ENCODE data around the gene JCAD. TPM values are rescaled to one million over a fixed set of nuclear protein-coding genes. Genes with fewer than 3 reads are reported as not detected.
"Not testable (repeated sequence)": the region's sequence is repeated elsewhere in the genome, so short reads cannot be mapped to it uniquely, and the experiment has no call there.

Gene JCAD
- total RNA-seq, 2 donors from 2014 or later, result 0.02 to 0.05 TPM

GRCh38 chr10:29993319-29993915, 66.0 kb downstream of the JCAD start:
- ATAC-seq (no peak), DNase-seq (ENCODE audit: low spot score in 2 of 2) (no peak)
- Mint-ChIP-seq H3K9me3 (no peaks in the 10 kb centered on the region), H3K36me3 (no peaks in the 10 kb centered on the region), H3K27ac (no peak overlapping the region)

- Mint-ChIP-seq H3K36me3 (no peaks in the 10 kb centered on the region), H3K9me3 (no peaks in the 10 kb centered on the region), H3K27ac (no peak overlapping the region)
- DNase-seq (ENCODE audit: low spot score in 2 of 2) (no peak), ATAC-seq (no peak)
Observed at GRCh38 chr10:29992914-29993313, 66.5 kb downstream of the JCAD start.

DNA sequence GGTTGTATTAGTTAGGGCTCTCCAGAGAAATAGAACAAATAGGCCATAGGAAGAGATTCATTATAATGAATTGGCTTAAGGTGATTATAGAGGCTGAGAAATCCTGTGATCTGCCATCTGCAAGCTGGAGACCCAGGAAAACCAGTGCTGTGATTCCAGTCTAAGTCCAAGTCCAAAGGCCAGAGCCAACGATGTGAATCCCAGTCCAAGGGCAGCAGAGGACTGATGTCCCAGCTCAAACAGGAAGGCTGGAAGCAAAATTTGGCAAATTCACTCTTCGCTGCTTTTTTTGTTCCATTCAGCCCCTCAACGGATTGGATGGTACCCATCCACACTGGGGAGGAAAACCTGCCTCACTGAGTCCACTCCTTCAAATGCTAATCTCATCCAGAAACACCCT, 68.0 kb downstream of the JCAD start:
- Mint-ChIP-seq H3K27ac (no peak overlapping the region), H3K9me3 (no peaks in the 10 kb centered on the region), H3K36me3 (no peaks in the 10 kb centered on the region)
- DNase-seq (ENCODE audit: low spot score in 2 of 2), result no peak
- ATAC-seq, result no peak

GRCh38 chr10:29987471-29987870, 71.9 kb downstream of the JCAD start:
- no peak overlapping the region for H3K27ac Mint-ChIP-seq

DNA sequence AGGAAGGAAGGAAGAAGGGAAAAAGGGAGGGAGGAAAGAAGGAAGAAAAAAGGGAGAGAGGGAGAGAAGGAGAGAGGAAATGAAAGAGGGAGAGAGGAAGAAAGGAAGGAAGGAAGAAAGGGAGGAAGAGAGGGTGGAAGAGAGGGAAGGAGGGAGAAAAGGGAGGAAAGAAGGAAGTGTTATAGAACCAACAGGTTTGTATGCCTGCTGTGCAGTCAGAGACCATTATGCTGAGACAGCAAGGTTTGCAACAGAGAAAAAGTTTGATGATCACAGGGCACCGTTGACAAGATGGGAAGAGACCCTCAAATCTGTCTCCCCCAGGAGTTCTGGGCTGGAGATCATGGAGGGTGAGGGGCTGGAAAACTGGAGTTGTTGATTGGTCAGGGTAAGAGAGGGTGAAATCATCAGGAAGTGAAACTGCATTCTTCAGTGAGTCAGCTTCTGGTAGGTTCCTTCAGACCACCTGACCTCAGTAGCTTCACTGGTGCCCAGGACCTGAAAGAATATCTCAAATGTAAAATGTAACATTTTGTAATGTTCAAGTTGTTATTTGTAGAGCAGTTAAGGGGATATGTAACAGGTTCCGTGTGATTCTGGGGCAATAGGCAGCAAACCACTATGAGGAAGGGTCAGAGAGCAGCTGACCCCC, 76.3 kb downstream of the JCAD start:
- H3K27ac Mint-ChIP-seq, result no peak overlapping the region
- no peak for ATAC-seq

More at GRCh38 chr10:29987471-29987870, 71.9 kb downstream of the JCAD start:
- DNase-seq (ENCODE audit: low spot score in 2 of 2) (no peak), ATAC-seq (no peak)
- H3K36me3 Mint-ChIP-seq, result peaks cover 4 to 6% of the 10 kb centered on the region in 2 donors
- H3K9me3 Mint-ChIP-seq, result peaks cover 3 to 14% of the 10 kb centered on the region in 2 donors

DNA sequence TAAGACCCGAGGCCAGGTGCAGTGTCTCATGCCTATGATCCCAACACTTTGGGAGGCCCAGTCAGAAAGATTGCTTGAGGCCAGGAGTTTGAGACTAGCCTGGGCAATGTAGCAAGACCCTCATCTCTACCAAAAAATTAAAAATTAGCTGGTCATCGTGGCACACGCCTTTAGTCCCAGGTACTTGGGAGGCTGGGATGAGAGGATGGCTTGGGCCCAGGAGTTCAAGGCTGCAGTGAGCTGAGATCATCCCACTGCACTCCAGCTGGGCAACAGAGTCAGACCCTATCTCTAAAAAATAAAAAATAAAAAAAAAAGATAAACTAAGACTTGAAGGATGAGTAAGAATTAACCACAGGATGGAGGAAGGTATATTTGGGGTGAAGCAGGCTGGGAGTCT, 77.9 kb downstream of the JCAD start:
- ATAC-seq, result no peak

More for the DNA sequence above, 76.3 kb downstream of the JCAD start:
- DNase-seq (ENCODE audit: low spot score in 2 of 2), result no peak
- Mint-ChIP-seq H3K9me3 (peaks cover 10 to 18% of the 10 kb centered on the region in 2 donors), H3K36me3 (peaks cover 8 to 10% of the 10 kb centered on the region in 2 donors)

DNA sequence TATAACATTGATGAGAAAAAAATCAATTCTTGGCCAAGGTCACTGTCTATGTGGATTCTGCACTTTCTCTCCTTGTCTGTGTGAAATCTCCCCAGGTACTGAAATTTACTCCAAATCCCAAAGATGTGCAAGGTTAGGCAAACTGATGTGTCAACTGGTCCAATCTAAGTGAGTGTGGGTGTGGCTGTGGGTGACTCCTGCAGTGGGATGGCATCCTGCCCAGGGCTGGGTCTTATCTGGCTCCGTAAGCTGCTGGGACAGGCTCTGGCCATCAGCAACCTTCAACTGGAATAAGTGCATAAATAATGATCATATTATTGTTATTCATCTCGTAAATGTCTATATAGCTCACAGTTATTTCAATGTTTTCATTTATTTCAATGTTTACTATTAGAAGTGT, 79.3 kb downstream of the JCAD start:
- peaks cover 8 to 10% of the 10 kb centered on the region in 2 donors for H3K36me3 Mint-ChIP-seq
- H3K9me3 Mint-ChIP-seq, result peaks cover 10 to 16% of the 10 kb centered on the region in 2 donors
- no peak for ATAC-seq
- no peak overlapping the region for H3K27ac Mint-ChIP-seq
- DNase-seq (ENCODE audit: low spot score in 2 of 2), result no peak

More for the DNA sequence above, 77.9 kb downstream of the JCAD start:
- Mint-ChIP-seq H3K36me3 (peaks cover 8 to 10% of the 10 kb centered on the region in 2 donors), H3K27ac (no peak overlapping the region), H3K9me3 (peaks cover 10 to 18% of the 10 kb centered on the region in 2 donors)
- DNase-seq (ENCODE audit: low spot score in 2 of 2), result no peak

DNA sequence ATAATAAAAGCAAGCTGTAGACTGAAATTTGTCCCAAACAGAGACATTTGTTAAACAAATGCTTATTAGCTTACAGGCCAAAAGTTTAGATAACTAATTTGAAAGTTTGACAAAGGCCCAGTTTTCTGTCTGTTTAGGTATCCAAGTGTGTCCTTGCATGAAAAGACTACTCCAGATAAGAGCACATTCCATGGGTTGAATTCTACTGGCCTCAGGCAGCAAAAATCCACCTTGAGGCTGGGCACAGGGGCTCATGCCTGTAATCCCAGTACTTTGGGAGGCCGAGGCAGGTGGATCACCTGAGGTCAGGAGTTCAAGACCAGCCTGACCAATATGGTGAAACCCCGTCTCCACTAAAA, 80.0 kb downstream of the JCAD start:
- DNase-seq (ENCODE audit: low spot score in 2 of 2); H3K27ac Mint-ChIP-seq; ATAC-seq: not testable (repeated sequence)
- Mint-ChIP-seq H3K9me3 (peaks cover 14 to 16% of the 10 kb centered on the region in 2 donors), H3K36me3 (peaks cover 8 to 16% of the 10 kb centered on the region in 2 donors)

DNA sequence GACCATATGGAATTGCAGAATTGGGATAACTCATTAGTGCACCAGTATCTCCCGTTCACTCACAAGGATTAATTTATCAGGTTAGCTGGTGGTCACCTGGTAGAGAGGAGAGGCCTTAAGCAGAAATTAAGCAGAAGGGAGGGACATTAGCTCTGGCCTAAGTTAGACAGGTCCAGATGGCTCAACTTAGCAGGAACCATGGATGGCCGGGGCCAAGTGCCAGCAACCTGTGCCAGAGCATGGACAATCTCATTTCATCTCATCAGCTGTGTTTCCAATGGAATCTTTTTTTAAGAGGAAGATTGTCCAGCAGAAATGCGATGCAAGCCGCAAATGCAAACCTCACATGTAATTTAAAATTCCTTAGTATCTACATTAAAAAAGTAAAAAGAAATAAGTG, 82.2 kb downstream of the JCAD start:
- H3K27ac Mint-ChIP-seq, result no peak overlapping the region
- H3K9me3 Mint-ChIP-seq, result peaks cover 5 to 10% of the 10 kb centered on the region in 2 donors
- ATAC-seq, result no peak
- DNase-seq (ENCODE audit: low spot score in 2 of 2), result no peak
- H3K36me3 Mint-ChIP-seq, result peaks cover under 1 to 12% of the 10 kb centered on the region in 2 donors

DNA sequence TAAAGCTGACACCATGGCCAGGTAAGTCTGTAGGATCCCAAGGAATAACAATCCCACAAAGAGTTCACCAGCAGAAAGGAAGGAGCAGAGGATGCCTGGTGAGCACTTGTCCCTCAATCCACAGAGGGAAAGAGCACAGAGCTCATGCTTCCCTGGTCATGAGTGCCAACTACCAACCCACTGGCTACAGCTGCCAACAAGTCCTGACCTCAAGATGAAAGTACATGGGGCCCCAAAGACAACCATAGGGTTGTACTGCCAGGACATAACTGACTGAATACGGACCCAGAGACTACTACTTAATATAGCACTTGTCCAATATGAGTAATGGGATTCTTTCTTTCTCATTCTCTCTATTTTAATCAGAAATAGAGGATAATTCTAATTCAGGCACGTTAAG, 83.3 kb downstream of the JCAD start:
- Mint-ChIP-seq H3K36me3 (peaks cover 0 to 11% of the 10 kb centered on the region in 2 donors), H3K9me3 (peaks cover 4 to 6% of the 10 kb centered on the region in 2 donors), H3K27ac (no peak overlapping the region)
- DNase-seq (ENCODE audit: low spot score in 2 of 2) (no peak), ATAC-seq (no peak)

GRCh38 chr10:29974773-29975172, 84.6 kb downstream of the JCAD start:
- Mint-ChIP-seq H3K27ac (no peak overlapping the region), H3K36me3 (peaks cover 0 to 11% of the 10 kb centered on the region in 2 donors), H3K9me3 (peaks cover 4 to 6% of the 10 kb centered on the region in 2 donors)
- DNase-seq (ENCODE audit: low spot score in 2 of 2), result no peak
- no peak for ATAC-seq

DNA sequence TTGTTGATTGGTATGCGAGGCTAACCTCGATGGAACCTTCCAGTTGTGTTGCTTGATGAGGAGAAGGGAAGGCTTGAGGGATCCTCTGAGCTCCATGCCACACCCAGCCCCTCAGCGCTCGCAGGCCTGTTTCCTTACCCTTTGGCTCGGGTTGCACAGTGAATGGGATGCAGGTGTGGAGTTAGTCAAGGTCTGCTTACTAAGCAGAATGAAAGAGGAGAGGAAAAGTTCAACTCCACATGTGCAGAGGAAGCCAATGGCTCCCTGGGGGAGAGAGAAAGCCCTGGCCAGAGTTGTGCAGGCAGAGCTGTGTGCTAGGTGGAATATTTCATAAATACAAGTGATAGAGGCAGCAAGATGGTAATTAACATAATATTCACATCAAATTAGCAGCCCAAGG, 85.5 kb downstream of the JCAD start:
- peaks cover 0 to 11% of the 10 kb centered on the region in 2 donors for H3K36me3 Mint-ChIP-seq
- H3K27ac Mint-ChIP-seq, result no peak overlapping the region
- ATAC-seq, result no peak
- DNase-seq (ENCODE audit: low spot score in 2 of 2), result no peak
- peaks cover 4 to 6% of the 10 kb centered on the region in 2 donors for H3K9me3 Mint-ChIP-seq

GRCh38 chr10:29970576-29970975, 88.8 kb downstream of the JCAD start:
- Mint-ChIP-seq H3K9me3 (peaks cover 4 to 6% of the 10 kb centered on the region in 2 donors), H3K27ac (no peak overlapping the region), H3K36me3 (peaks cover 0 to 11% of the 10 kb centered on the region in 2 donors)
- ATAC-seq (no peak), DNase-seq (ENCODE audit: low spot score in 2 of 2) (no peak)

GRCh38 chr10:29970012-29970396, 89.4 kb downstream of the JCAD start:
- no peak for DNase-seq (ENCODE audit: low spot score in 2 of 2)
- peaks cover 0 to 11% of the 10 kb centered on the region in 2 donors for H3K36me3 Mint-ChIP-seq
- H3K27ac Mint-ChIP-seq, result no peak overlapping the region
- ATAC-seq, result no peak
- H3K9me3 Mint-ChIP-seq, result peaks cover 4 to 6% of the 10 kb centered on the region in 2 donors

- DNase-seq (ENCODE audit: low spot score in 2 of 2), result no peak
- Mint-ChIP-seq H3K9me3 (peaks cover 0 to 4% of the 10 kb centered on the region in 2 donors), H3K36me3 (peaks cover 0 to 5% of the 10 kb centered on the region in 2 donors), H3K27ac (no peak overlapping the region)
- no peak for ATAC-seq
Observed at GRCh38 chr10:29969255-29970011, 90.0 kb downstream of the JCAD start.

DNA sequence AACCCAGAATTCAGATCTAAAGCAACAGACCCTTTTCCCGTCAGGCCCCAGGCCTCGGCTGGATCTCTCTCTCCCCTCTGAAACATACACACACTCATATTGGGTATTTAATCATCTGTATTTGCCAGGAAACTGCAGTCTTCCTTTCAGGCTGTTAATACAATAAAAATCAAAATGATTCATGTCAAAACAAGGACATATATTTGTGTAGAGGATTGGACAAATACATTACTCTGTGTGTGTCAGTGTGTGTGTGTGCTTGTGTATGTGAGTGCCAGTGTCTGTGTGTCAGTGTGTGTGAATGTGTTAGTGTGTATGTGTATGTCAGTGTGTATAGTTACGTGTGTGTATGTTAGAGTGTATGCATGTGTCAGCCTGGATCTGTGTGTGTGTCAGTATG, 90.8 kb downstream of the JCAD start:
- no peaks in the 10 kb centered on the region for H3K9me3 Mint-ChIP-seq
- DNase-seq (ENCODE audit: low spot score in 2 of 2) (no peak), ATAC-seq (no peak)
- no peak overlapping the region for H3K27ac Mint-ChIP-seq
- H3K36me3 Mint-ChIP-seq, result peaks cover 0 to under 1% of the 10 kb centered on the region in 2 donors

GRCh38 chr10:29966269-29966668, 93.1 kb downstream of the JCAD start:
- Mint-ChIP-seq H3K9me3 (no peaks in the 10 kb centered on the region), H3K27ac (no peak overlapping the region), H3K36me3 (no peaks in the 10 kb centered on the region)
- ATAC-seq (no peak), DNase-seq (ENCODE audit: low spot score in 2 of 2) (no peak)

All from activated naive CD4-positive, alpha-beta T cell treated with anti-CD3 and anti-CD28 coated beads, Interleukin-2, amount 50 U/mL, for 72 hours (primary cell).